Omental fat pad (tissue), 4 donors: ENCODE results near the gene BLMH. TPM values are rescaled to one million over a fixed set of nuclear protein-coding genes. Genes with fewer than 3 reads are reported as not detected.
A peak's percentile ranks its signal among the peaks of the same experiment; 100 is the strongest.

ENCODE experiments used
- ATAC-seq: fragments of 150-250 bp; one replicate; pipeline ENCODE4 v1.9.1; 2016; ENCODE audit warnings: mild to moderate bottlenecking, moderate library complexity; ENCODE audit not compliant: low FRiP score
- DNase-seq: peaks from one replicate; pipeline ENCODE4 v3.0.0-alpha.2; 2019; ENCODE audit warnings: low spot score
- small RNA-seq: library from RNA; depleted of rRNA; stranded (forward); fragments of <200 nt; gene quantifications from one replicate; pipeline ENCODE3, GENCODE V24; 2016
- total RNA-seq, 4 donors: library from RNA; depleted of rRNA; stranded (reverse); fragments of >200 nt; gene quantifications; one replicate each; pipeline ENCODE4 v1.1.0, GENCODE V29; 2016
- TF ChIP-seq, protein P1 (sequence below), 3 donors: fragments of 450-650 bp; IDR thresholded peaks; one replicate each; pipeline ENCODE4 v1.5.1; 2016 to 2017; ENCODE audit warnings: antibody characterized with exemption in 3 of 3, mild to moderate bottlenecking in 3 of 3, moderate library complexity in 2 of 3

BLMH gene
- total RNA-seq, 4 donors from 2014 or later: 19.1 to 33.9 (median 28.3) TPM

DNA sequence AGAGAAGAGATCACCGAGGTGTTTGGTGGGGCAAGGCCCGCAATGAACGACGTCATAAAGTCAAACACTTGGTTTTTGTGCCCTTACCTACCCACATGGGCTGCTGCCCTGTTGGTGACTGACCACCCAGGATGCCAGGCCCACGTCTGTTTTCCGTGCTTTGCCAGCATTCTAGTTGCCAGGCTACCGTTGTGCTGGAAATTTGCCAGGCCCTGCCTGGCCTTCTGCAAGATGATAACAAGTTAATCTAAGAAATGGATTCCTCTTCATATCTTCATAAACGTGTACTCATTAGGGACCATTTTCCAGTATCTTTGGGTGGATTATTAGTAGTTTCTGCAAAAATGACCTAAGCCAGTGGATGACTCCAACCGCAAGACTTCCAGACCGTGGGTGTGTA, 91.6 kb downstream of the BLMH start:
- no peak for ATAC-seq
- DNase-seq: no peak
- TF ChIP-seq, protein P1, sequence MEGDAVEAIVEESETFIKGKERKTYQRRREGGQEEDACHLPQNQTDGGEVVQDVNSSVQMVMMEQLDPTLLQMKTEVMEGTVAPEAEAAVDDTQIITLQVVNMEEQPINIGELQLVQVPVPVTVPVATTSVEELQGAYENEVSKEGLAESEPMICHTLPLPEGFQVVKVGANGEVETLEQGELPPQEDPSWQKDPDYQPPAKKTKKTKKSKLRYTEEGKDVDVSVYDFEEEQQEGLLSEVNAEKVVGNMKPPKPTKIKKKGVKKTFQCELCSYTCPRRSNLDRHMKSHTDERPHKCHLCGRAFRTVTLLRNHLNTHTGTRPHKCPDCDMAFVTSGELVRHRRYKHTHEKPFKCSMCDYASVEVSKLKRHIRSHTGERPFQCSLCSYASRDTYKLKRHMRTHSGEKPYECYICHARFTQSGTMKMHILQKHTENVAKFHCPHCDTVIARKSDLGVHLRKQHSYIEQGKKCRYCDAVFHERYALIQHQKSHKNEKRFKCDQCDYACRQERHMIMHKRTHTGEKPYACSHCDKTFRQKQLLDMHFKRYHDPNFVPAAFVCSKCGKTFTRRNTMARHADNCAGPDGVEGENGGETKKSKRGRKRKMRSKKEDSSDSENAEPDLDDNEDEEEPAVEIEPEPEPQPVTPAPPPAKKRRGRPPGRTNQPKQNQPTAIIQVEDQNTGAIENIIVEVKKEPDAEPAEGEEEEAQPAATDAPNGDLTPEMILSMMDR (IDR thresholded peaks at IDR 0.05): no peak

DNA sequence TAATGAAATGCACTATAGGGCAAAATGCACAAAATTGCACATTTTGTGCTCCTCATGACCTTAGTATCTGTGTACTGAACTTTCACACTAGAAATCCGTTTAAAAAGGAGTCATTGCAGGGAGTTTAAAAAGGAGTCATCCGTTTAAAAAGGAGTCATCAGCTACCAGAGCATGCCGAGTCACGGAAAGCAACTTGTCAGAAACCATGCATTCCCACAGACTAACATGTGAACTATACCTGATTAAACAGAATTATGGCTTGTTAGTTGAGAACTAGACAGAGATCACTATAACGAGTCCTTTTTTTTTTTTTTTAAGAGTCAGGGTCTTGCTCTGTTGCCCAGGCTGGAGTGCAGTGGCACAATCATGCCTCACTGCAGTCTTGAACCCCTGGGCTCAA, 92.1 kb downstream of the BLMH start:
- no peak for ATAC-seq
- TF ChIP-seq, protein P1 (IDR thresholded peaks at IDR 0.05): no peak
- no peak for DNase-seq

Small RNAs within 50 kb of the gene (small RNA-seq; reads per million reads assigned to genes)
- gene RF00154 (53.0 reads per million, percentile 95 among the genes with 10 or more reads in this experiment), gene RNU6-1267P (not detected)

Other genes with a start within 250 kb of the BLMH start
- gene NSRP1, start 175.1 kb downstream of the BLMH start, total RNA-seq: 10 to 100 TPM; 17.4 to 35.2 (median 25.1) TPM
- gene SLC6A4, start 56.2 kb downstream of the BLMH start, total RNA-seq: 1 to 10 TPM; 1.1 to 2.3 (median 1.2) TPM
- gene TMIGD1, start 42.1 kb upstream of the BLMH start, total RNA-seq: not detected
- 100 to 1,000 TPM in 1 of 4 donors, 10 to 100 TPM in 3; 57.2 to 101 (median 82.2) TPM for gene CPD, start 87.0 kb upstream of the BLMH start, total RNA-seq
- 10 to 100 TPM; 41.6 to 58.7 (median 48.8) TPM for gene GOSR1, start 185.5 kb upstream of the BLMH start, total RNA-seq